DOHH2 (cell line): ENCODE data around the gene SIK2.

Experiments
- CTCF ChIP-seq: fragments of 200-600 bp; sonication (generic); IDR thresholded peaks from one replicate; pipeline ENCODE4 v1.5.1; 2014; ENCODE audit warnings: antibody characterized with exemption, mild to moderate bottlenecking, low read depth, low read length; ENCODE audit not compliant: poor library complexity, severe bottlenecking
- EZH2phosphoT487 ChIP-seq: fragments of 200-600 bp; sonication (generic); IDR thresholded peaks from 2 replicates; pipeline ENCODE4 v1.6.1; 2017; ENCODE audit warnings: borderline replicate concordance, mild to moderate bottlenecking, antibody characterized with exemption, low read length, moderate library complexity, mixed read lengths

DNA sequence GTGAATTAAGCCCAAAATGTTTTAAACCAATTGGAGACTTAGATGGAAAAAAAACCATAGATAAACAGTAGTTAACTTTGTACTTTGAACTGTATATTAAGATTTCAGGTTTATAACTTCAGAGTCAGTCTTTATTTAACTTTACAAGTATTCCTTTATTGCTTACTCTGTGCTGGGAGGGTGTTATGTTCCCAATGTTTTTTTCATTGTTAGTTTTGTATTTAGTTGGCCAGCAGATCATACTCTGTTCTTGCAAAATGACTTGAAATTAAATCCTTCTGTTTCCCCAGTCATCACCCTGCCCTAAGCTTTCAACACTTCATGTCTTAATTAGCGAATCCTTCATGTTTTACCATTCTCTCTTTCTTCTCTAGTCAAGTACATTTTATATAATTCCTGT, 25.3 kb downstream of the SIK2 start:
- TF ChIP-seq EZH2phosphoT487 (no peak), CTCF (no peak)
